ENCODE data around the gene RAPGEF6.

GRCh38 chr5:131637694-131638093, 2.7 kb upstream of the RAPGEF6 start:
- TF ChIP-seq CTCF (conservative IDR thresholded peaks at IDR 0.05; ENCODE audit: low read depth, low read length) (no peak), EZH2 (IDR thresholded peaks at IDR 0.05; ENCODE audit: low read length, unreplicated experiment) (no peak)
